NCI-H345 treated with DMSO at 0.1 percent for 48 hours (cell line): Measurements from ENCODE around the gene NAALADL2.
"Not testable (repeated sequence)": the region's sequence is repeated elsewhere in the genome, so short reads cannot be mapped to it uniquely, and the experiment has no call there.

Experiments
- DNase-seq: peaks from one replicate; lab custom pipeline; 2025; ENCODE audit not compliant: unreplicated experiment; lab: John Stamatoyannopoulos, UW

NAALADL2 gene

GRCh38 chr3:175248832-175249231, 389.7 kb downstream of the NAALADL2 start:
- no peak for DNase-seq

- DNase-seq = no peak
Observed at GRCh38 chr3:175255698-175256097, 396.6 kb downstream of the NAALADL2 start.

- DNase-seq = no peak
Observed at GRCh38 chr3:175257123-175257522, 398.0 kb downstream of the NAALADL2 start.

GRCh38 chr3:175258763-175259162, 399.6 kb downstream of the NAALADL2 start:
- no peak for DNase-seq

- DNase-seq = no peak
Observed at GRCh38 chr3:175260145-175260794, 401.1 kb downstream of the NAALADL2 start.

GRCh38 chr3:175266478-175266877, 407.3 kb downstream of the NAALADL2 start:
- no peak for DNase-seq

- no peak for DNase-seq
Observed at GRCh38 chr3:175267121-175267531, 408.0 kb downstream of the NAALADL2 start.

- no peak for DNase-seq
Observed at GRCh38 chr3:175267561-175267960, 408.4 kb downstream of the NAALADL2 start.

GRCh38 chr3:175269394-175269793, 410.3 kb downstream of the NAALADL2 start:
- DNase-seq = no peak

- DNase-seq = peak; percentile 17
Observed at GRCh38 chr3:175270198-175270837, 411.2 kb downstream of the NAALADL2 start.

GRCh38 chr3:175270866-175271265, 411.7 kb downstream of the NAALADL2 start:
- DNase-seq = no peak

- DNase-seq = not testable (repeated sequence)
Observed at GRCh38 chr3:175271465-175271864, 412.3 kb downstream of the NAALADL2 start.

- DNase-seq = no peak
Observed at GRCh38 chr3:175272392-175272791, 413.3 kb downstream of the NAALADL2 start.

GRCh38 chr3:175273573-175273972, 414.4 kb downstream of the NAALADL2 start:
- no peak for DNase-seq

GRCh38 chr3:175274056-175274455, 414.9 kb downstream of the NAALADL2 start:
- DNase-seq = no peak

GRCh38 chr3:175274474-175275218, 415.5 kb downstream of the NAALADL2 start:
- no peak for DNase-seq

- no peak for DNase-seq
Observed at GRCh38 chr3:175278680-175279079, 419.5 kb downstream of the NAALADL2 start.

GRCh38 chr3:175279457-175279856, 420.3 kb downstream of the NAALADL2 start:
- no peak for DNase-seq

- no peak for DNase-seq
Observed at GRCh38 chr3:175279911-175280310, 420.8 kb downstream of the NAALADL2 start.

- DNase-seq = no peak
Observed at GRCh38 chr3:175287361-175287963, 428.3 kb downstream of the NAALADL2 start.

- no peak for DNase-seq
Observed at GRCh38 chr3:175288621-175289020, 429.5 kb downstream of the NAALADL2 start.

- DNase-seq = no peak
Observed at GRCh38 chr3:175294793-175295192, 435.7 kb downstream of the NAALADL2 start.
